ENCODE data around the gene SLC38A10.

SLC38A10 gene

GRCh38 chr17:81196505-81197408, 98.3 kb downstream of the SLC38A10 start:
- Histone ChIP-seq H3K36me3 (ENCODE audit: control insufficient read depth, low read depth, low read length) (peaks cover 11% of the 10 kb centered on the region), H3K27ac (ENCODE audit: low read length) (no peak overlapping the region), H3K4me1 (ENCODE audit: control insufficient read depth, low read depth, low read length) (no peaks in the 10 kb centered on the region), H3K27me3 (ENCODE audit: control insufficient read depth, insufficient read depth, low read length) (no peaks in the 10 kb centered on the region), H3K9me3 (ENCODE audit: control insufficient read depth, low read depth, low read length) (no peaks in the 10 kb centered on the region), H3K9ac (ENCODE audit: low read length) (no peak overlapping the region), H3K4me3 (ENCODE audit: low read length) (no peak overlapping the region)

GRCh38 chr17:81195941-81196495, 99.1 kb downstream of the SLC38A10 start:
- Histone ChIP-seq H3K9ac (ENCODE audit: low read length) (no peak overlapping the region), H3K36me3 (ENCODE audit: control insufficient read depth, low read depth, low read length) (peaks cover 11% of the 10 kb centered on the region), H3K4me1 (ENCODE audit: control insufficient read depth, low read depth, low read length) (no peaks in the 10 kb centered on the region), H3K27me3 (ENCODE audit: control insufficient read depth, insufficient read depth, low read length) (no peaks in the 10 kb centered on the region), H3K4me3 (ENCODE audit: low read length) (no peak overlapping the region), H3K27ac (ENCODE audit: low read length) (no peak overlapping the region), H3K9me3 (ENCODE audit: control insufficient read depth, low read depth, low read length) (no peaks in the 10 kb centered on the region)

All from iPS-18a (cell line).